Measurements from ENCODE around the gene TRAF2. TPM values are rescaled to one million over a fixed set of nuclear protein-coding genes. Genes with fewer than 3 reads are reported as not detected.

The TRAF2 gene
- polyA plus RNA-seq, 3 donors = 1.6 to 6.1 (median 2.0) TPM

DNA sequence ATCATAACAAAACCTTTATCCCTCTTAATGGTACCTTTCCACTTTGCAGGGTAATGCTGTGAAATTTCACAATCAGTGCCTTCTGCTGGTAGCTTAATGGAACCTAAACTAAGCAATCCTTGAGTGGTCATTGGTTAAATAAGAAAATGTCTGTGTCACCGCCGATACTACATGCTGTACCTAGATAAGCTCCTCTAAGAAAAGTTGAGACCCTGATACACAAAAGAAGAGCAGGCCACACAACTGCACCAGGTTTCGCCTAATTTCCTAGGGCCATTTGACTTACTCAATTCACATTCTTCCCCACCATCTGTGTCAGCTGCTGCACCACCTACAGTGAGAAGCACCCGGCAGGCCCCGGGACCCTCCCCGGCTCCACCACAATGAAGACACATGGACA, 11.2 kb upstream of the TRAF2 start:
- Mint-ChIP-seq H3K36me3 (no peaks in the 10 kb centered on the region), H3K4me1 (no peaks in the 10 kb centered on the region), H3K9me3 (peaks cover 3 to 35% (median 26%) of the 10 kb centered on the region in 7 donors), H3K27ac (no peak overlapping the region), H3K27me3 (ENCODE audit: low read depth in 3 of 3) (peaks cover 4 to 11% (median 11%) of the 10 kb centered on the region in 3 donors), H3K4me3 (no peak overlapping the region)
- 95% methylated on average over 6 of the region's 6 CpGs for WGBS (ENCODE audit: insufficient coverage)
- no peak overlapping the region for H3K27ac ChIP-seq (ENCODE audit: low read depth in 1 of 2, low read length in 2 of 2)
- H3K9ac ChIP-seq (ENCODE audit: insufficient read depth, low read length, poor library complexity, severe bottlenecking) = no peak overlapping the region
- H3K4me1 ChIP-seq (ENCODE audit: control insufficient read depth in 1 of 2, insufficient read depth in 2 of 2, low read length in 2 of 2) = no peaks in the 10 kb centered on the region
- intact Hi-C loops (cut with micrococcal nuclease) = no loop called here
- no peaks in the 10 kb centered on the region for H3K79me2 ChIP-seq (ENCODE audit: insufficient read depth, low read length)
- H4K20me1 ChIP-seq (ENCODE audit: insufficient read depth, low read length) = no peaks in the 10 kb centered on the region
- H3K27me3 ChIP-seq (ENCODE audit: control insufficient read depth in 2 of 2, insufficient read depth in 2 of 2, low read length in 2 of 2) = peaks cover 0 to 2% of the 10 kb centered on the region in 2 donors
- TF ChIP-seq, protein P1, sequence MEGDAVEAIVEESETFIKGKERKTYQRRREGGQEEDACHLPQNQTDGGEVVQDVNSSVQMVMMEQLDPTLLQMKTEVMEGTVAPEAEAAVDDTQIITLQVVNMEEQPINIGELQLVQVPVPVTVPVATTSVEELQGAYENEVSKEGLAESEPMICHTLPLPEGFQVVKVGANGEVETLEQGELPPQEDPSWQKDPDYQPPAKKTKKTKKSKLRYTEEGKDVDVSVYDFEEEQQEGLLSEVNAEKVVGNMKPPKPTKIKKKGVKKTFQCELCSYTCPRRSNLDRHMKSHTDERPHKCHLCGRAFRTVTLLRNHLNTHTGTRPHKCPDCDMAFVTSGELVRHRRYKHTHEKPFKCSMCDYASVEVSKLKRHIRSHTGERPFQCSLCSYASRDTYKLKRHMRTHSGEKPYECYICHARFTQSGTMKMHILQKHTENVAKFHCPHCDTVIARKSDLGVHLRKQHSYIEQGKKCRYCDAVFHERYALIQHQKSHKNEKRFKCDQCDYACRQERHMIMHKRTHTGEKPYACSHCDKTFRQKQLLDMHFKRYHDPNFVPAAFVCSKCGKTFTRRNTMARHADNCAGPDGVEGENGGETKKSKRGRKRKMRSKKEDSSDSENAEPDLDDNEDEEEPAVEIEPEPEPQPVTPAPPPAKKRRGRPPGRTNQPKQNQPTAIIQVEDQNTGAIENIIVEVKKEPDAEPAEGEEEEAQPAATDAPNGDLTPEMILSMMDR (IDR thresholded peaks at IDR 0.05) = no peak
- no peak overlapping the region for H3K4me2 ChIP-seq (replicated peaks; ENCODE audit: extremely low read depth, low read length, poor library complexity, severe bottlenecking)
- no peak overlapping the region for H2AFZ ChIP-seq (ENCODE audit: insufficient read depth, low read depth, low read length, poor library complexity, severe bottlenecking)
- peaks cover 14 to 30% of the 10 kb centered on the region in 2 donors for H3K9me3 ChIP-seq (replicated peaks in 1 of 2; ENCODE audit: control insufficient read depth in 1 of 2, insufficient read depth in 1 of 2, low read length in 2 of 2)
- no peak overlapping the region for H3K4me3 ChIP-seq (replicated peaks in 1 of 3; ENCODE audit: low read depth in 2 of 3, low read length in 3 of 3)
- DNase-seq = no peak
- H3K36me3 ChIP-seq (replicated peaks in 1 of 2; ENCODE audit: control insufficient read depth in 1 of 2, insufficient read depth in 2 of 2, low read length in 2 of 2) = no peaks in the 10 kb centered on the region

- peaks cover 2 to 18% (median 14%) of the 10 kb centered on the region in 3 donors for H3K27me3 Mint-ChIP-seq (ENCODE audit: low read depth in 3 of 3)
- intact Hi-C loops (cut with micrococcal nuclease) = no loop called here
- Histone ChIP-seq H3K4me3 (replicated peaks in 1 of 3; ENCODE audit: low read depth in 2 of 3, low read length in 3 of 3) (no peak overlapping the region), H2AFZ (ENCODE audit: insufficient read depth, low read depth, low read length, poor library complexity, severe bottlenecking) (peak overlapping the region; percentile 29), H3K4me2 (replicated peaks; ENCODE audit: extremely low read depth, low read length, poor library complexity, severe bottlenecking) (no peak overlapping the region), H3K36me3 (replicated peaks in 1 of 2; ENCODE audit: control insufficient read depth in 1 of 2, insufficient read depth in 2 of 2, low read length in 2 of 2) (no peaks in the 10 kb centered on the region), H3K9me3 (replicated peaks in 1 of 2; ENCODE audit: control insufficient read depth in 1 of 2, insufficient read depth in 1 of 2, low read length in 2 of 2) (peaks cover 14 to 21% of the 10 kb centered on the region in 2 donors), H3K27ac (ENCODE audit: low read depth in 1 of 2, low read length in 2 of 2) (no peak overlapping the region), H3K27me3 (ENCODE audit: control insufficient read depth in 2 of 2, insufficient read depth in 2 of 2, low read length in 2 of 2) (peaks cover 0 to 2% of the 10 kb centered on the region in 2 donors), H4K20me1 (ENCODE audit: insufficient read depth, low read length) (no peaks in the 10 kb centered on the region), H3K9ac (ENCODE audit: insufficient read depth, low read length, poor library complexity, severe bottlenecking) (no peak overlapping the region), H3K79me2 (ENCODE audit: insufficient read depth, low read length) (no peaks in the 10 kb centered on the region), H3K4me1 (ENCODE audit: control insufficient read depth in 1 of 2, insufficient read depth in 2 of 2, low read length in 2 of 2) (peaks cover 2% of the 10 kb centered on the region in 2 donors)
- peaks cover 2% of the 10 kb centered on the region for H3K4me1 Mint-ChIP-seq
- TF ChIP-seq, protein P1 (IDR thresholded peaks at IDR 0.05) = no peak
- no peaks in the 10 kb centered on the region for H3K36me3 Mint-ChIP-seq
- H3K27ac Mint-ChIP-seq = peak overlapping the region in 1 of 7 donors; percentile 2
- no peak overlapping the region for H3K4me3 Mint-ChIP-seq
- WGBS (ENCODE audit: insufficient coverage) = 100% methylated on average over 1 of the region's 5 CpGs
- H3K9me3 Mint-ChIP-seq = peaks cover 3 to 26% (median 23%) of the 10 kb centered on the region in 7 donors
- no peak for DNase-seq
These were observed 9.8 kb upstream of the TRAF2 start for GRCh38 chr9:136876476-136876875.
